Cortex of kidney (tissue), 1 donor: ENCODE results near the gene SLC29A1.
A peak's percentile ranks its signal among the peaks of the same experiment; 100 is the strongest.

ENCODE experiments used
- DNase-seq: peaks from one replicate; lab custom pipeline; 2025; lab: John Stamatoyannopoulos, UW

The SLC29A1 gene

DNA sequence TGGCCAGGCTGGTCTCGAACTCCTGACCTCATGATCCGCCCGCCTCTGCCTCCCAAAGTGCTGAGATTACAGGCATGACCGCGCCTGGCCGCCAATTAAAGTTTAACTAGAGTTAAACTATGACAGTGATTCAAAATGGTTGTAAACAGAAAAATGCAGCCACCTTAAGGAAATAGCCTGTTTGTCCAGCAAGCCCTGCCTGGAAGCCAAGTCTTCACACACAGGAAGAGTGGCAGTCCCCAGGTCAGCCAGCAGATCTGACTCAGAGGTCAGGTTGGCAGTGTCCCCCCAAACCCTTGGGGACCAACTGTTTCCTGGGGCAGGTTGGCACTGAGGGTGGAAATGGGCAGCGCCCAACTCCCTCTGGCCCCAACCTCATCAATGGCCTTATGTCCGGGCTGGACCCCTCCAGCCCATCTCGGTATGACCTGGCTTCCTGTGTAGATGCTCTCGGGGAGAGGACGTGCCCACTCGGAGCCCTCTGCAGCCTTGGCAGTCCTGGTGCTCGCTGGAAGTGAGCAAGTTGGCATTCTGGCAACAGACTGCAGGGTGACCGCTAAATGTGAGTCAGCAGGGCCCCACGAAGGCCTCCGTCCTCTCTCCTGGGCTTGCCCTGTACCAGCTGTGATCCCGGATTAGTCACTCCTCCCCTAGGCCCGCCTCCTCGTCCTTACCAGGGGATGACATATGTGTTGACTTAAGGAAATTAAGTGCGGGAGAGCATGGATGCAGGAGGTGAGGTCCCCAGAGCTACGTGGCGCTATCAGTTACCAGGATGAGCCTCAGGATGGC, 13.8 kb downstream of the SLC29A1 start:
- peak; percentile 30 for DNase-seq

- DNase-seq: peak; percentile 29
These were observed 14.5 kb downstream of the SLC29A1 start for GRCh38 chr6:44237813-44238433.

DNA sequence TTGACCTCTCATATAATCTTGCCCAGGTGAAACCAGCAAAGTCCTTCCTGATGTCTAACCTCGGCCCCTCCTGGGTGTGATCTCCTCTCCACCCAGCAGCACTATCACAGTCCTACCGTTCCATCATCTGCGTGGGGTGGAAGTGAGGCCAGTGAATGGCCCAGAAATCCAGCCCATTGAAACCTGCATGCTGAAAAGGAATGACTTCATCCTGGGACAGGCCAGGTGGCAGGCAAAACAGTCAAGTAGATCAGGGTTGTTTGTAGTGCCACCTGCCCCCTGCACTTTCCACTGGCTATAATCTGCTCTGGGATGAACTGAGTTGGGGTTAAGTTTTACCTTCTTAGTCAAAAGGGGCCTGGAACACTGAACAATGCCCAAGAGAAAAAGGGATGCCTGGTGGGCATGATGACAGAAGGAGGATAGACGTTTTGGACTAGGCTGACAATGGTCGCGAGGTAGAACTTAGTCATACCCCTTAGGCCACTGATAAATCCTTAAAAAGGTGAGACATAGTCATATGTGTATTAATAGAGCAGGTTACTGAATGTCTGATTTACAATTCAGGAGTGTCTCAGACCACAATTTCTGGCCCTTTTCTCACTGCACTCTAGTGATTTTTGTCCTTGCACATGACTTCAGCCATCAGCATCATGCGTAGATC, 15.4 kb downstream of the SLC29A1 start:
- DNase-seq: no peak

DNA sequence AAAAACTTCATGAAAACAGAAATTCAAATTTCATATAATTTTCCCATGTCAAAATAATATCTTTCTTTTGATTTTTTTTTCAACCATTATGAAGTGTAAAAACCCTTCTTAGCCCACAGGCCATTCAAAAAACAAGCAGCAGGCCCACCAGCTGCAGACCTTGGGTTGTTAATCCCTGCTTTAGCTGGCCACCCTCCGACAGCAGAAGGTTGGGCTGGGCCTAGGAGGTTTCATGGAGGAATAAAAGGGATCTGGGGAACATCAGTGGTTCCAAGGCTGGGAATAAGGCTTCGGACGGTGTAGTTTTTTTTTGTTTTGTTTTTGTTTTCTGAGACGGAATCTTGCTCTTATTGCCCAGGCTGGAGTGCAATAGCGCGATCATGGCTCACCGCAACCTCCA, 19.9 kb downstream of the SLC29A1 start:
- no peak for DNase-seq

- no peak for DNase-seq
These were observed 22.1 kb downstream of the SLC29A1 start for GRCh38 chr6:44245391-44245911.

DNA sequence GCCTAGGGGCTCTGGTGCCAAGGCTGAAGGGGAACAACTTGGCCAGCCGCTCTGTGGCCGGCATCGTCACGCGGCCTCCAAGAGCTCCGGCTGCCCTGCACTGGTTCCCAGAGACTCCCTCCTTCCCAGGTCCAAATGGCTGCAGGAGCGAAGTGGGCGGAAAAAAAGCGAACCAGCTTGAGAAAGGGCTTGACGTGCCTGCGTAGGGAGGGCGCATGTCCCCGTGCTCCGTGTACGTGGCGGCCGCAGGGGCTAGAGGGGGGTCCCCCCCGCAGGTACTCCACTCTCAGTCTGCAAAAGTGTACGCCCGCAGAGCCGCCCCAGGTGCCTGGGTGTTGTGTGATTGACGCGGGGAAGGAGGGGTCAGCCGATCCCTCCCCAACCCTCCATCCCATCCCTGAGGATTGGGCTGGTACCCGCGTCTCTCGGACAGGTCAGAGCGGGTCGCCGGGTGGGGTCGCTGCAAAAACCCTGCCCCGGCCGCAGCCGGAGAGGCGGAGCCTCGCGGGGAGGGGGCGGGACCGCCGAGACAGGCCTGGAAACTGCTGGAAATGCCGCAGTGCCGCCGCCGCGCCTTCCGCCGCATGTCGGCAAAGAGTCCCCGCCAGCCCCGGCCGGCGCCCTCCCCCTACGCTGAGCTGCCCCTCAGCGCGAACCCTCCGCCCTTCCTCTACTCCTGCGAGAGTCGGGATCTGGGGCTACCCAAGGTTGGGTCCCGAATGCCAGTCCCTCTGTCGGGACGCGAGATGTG, 22.7 kb downstream of the SLC29A1 start:
- peak; percentile 75 for DNase-seq

DNA sequence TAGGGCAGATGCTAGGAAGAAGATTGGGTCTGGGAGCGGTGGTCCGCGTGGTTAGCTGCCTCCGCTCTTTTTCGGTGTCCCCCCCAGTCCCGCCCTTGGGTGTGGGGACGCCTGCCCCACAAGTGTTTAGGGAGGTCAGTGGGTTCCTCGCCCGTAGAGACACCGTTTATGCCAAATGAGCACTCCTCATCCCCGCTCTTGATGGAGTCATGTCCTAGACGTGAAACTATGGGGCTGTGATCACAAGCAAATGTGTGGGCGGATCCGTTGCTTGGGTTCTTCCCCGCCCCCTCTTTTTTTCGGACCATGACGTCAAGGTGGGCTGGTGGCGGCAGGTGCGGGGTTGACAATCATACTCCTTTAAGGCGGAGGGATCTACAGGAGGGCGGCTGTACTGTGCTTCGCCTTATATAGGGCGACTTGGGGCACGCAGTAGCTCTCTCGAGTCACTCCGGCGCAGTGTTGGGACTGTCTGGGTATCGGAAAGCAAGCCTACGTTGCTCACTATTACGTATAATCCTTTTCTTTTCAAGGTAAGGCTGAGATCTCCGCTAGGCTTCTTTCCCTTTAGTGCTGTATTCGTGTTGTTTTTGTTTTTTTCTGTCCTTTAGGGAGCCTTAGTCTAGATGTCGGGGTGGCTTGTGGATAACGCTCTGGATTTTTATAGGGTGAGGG, 23.4 kb downstream of the SLC29A1 start, which contains the start of gene HSP90AB1:
Gene HSP90AB1, plus strand, starts transcription at position 439 of the 675 bp plus-strand sequence. CDS start 1,529 bp downstream, outside the sequence.
- DNase-seq: no peak

DNA sequence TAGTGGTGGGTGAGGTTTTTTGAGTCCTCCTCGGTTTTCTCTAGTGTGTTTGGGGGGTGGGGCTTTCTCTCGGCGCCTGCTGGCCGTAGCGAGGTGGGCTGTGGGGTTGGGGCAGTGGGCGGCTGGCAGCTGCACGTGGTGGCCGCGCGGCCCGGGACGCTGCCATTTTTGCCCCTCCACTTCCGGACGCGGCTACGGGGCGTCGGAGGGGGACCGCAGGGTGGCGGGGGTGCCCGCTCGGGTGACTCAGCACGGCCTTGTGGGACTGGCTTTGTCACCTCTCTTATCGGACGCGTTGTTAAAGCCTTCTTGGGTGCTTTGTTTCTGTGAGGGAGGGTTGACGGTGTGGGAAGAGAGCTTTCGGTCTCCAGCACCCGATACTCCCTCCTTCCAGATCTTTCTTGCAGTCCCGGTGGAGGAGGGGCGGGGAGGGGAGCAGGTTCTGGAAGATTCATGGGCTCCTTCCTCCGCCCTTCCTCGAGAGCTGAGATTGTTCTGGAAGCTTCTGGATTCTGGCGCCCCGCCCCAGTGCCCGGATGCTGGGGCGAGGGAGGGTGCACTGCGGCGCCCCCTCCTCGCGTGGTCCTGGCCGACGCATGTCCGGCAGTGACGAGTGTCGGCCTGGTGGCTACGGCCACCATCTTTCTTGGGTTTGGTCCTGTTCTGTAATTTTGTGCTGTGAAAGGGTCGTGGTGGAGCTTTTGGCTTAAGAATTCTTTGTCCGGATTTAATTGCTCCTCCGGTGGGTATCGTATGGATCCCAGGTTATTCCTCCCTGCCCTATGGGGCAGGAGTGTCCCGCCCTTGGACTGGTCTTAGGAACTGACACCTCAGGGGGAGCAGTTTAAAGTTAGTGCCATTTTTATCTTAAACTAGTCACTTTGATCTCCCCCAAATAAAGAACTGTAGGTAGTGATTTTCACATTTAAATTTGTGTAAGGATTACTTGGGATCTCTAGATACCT, 24.2 kb downstream of the SLC29A1 start:
- no peak for DNase-seq

DNA sequence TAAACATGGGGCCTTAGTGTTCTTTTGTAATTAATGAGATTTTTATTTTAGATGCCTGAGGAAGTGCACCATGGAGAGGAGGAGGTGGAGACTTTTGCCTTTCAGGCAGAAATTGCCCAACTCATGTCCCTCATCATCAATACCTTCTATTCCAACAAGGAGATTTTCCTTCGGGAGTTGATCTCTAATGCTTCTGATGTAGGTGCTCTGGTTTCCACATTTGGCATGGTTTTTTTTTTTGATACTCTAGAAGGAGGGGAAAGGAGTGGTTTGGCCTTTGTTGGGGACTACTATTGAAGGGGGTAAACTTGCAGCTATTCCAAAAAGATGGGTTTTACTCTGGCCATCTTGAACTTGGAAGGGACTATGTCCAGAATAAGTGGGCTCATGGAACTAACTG, 25.2 kb downstream of the SLC29A1 start:
- no peak for DNase-seq

- no peak for DNase-seq
These were observed 25.8 kb downstream of the SLC29A1 start for GRCh38 chr6:44249082-44249748.

DNA sequence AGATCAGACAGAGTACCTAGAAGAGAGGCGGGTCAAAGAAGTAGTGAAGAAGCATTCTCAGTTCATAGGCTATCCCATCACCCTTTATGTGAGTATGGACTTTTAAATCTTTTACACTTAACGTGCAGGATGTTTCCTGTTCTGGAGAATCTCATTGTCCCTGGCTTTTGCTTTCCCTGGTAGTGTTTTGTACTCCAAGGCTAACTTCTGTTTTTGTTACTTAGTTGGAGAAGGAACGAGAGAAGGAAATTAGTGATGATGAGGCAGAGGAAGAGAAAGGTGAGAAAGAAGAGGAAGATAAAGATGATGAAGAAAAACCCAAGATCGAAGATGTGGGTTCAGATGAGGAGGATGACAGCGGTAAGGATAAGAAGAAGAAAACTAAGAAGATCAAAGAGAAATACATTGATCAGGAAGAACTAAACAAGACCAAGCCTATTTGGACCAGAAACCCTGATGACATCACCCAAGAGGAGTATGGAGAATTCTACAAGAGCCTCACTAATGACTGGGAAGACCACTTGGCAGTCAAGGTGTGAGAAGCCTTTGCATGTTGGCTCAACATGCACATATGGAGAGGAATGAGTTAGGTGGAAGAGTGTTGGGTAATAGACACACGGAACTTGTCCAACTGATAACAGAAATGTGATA, 26.8 kb downstream of the SLC29A1 start:
- no peak for DNase-seq

DNA sequence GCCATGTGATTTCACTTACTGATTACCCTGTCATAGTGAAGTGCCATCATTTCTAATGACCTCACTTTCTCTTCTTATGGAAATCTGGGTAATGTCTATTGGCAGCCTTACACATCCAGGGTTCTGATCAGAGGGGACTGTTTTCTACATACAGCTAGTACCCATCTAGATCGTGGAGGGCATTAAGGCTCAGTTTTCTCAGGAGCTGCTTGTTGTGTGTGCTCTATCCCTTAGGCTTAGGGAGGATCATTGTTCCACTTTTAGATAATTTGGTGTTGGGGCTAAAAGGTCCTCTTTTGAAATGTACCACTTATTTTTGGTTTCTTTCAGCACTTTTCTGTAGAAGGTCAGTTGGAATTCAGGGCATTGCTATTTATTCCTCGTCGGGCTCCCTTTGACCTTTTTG, 27.3 kb downstream of the SLC29A1 start:
- DNase-seq: no peak

- no peak for DNase-seq
These were observed 28.5 kb downstream of the SLC29A1 start for GRCh38 chr6:44251576-44252524.

- no peak for DNase-seq
These were observed 30.1 kb downstream of the SLC29A1 start for GRCh38 chr6:44253307-44254101.

DNA sequence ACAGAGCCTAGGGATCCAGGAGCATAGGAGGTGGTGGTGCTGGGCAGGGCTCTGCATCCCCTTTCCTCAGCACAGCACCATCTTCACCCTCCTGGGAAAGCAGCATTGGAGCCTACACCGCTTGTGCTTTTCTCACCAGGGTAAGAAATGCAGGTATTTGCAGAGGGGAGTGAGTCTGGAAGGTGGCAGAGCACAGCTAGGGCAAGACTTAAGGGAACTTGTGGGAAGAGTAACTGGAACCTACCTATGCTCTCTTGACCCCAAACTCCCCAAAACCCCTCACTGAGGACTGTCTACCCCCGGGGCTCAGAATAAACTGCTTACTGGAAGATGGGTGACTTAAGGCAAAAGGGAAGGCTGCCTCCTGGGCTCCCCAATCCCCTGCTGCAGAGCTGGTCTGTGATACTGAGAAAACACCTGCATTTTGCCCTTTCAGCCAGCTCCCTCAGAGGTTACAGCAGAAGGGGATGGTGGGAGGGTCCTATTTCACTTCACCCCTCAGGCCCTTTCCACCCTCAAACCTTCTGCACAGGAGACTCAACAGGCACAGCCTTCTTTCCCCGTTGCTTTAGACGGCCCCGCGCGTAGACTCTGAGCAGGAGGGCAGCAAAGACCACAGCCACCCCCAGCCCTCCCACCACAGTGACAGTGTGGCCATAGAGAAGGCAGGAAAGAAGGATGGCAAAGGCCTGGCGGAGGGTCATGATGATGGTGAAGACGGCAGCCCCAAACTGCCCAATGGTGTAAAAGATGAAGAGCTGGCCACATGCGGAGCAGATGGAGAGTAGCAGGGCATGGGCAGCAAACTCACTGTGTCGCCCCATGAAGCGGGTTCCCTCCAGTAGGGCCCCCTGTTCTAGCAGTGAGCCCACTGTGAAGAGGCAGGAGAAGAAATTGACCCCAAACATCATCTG, 31.1 kb downstream of the SLC29A1 start:
- no peak for DNase-seq
